Activated T-cell treated with anti-CD3 and anti-CD28 coated beads, Interleukin-2, amount 50 U/mL, for 4 hours (primary cell): ENCODE data around the gene AKAP6. TPM values are rescaled to one million over a fixed set of nuclear protein-coding genes. Genes with fewer than 3 reads are reported as not detected.

Experiments
- ATAC-seq, 2 donors: fragments of 200-7000 bp; cut with Tn5 transposase; one replicate each; pipeline ENCODE4 v1.10.0; 2021
- DNase-seq: peaks from one replicate; pipeline ENCODE4 v3.0.0-alpha.2; 2020
- H3K27me3 Mint-ChIP-seq: one replicate; pipeline ENCODE4 v1.8.0; 2021; ENCODE audit warnings: low read depth, mixed read lengths
- H3K36me3 Mint-ChIP-seq: one replicate; pipeline ENCODE4 v1.8.0; 2022; ENCODE audit warnings: mixed read lengths; ENCODE audit not compliant: insufficient read depth
- H3K4me1 Mint-ChIP-seq: one replicate; pipeline ENCODE4 v1.8.0; 2021; ENCODE audit warnings: low read depth, mixed read lengths
- H3K4me3 Mint-ChIP-seq: one replicate; pipeline ENCODE4 v1.8.0; 2021; ENCODE audit warnings: mild to moderate bottlenecking, moderate library complexity, mixed read lengths
- H3K9me3 Mint-ChIP-seq: one replicate; pipeline ENCODE4 v1.8.0; 2021; ENCODE audit warnings: mixed read lengths
- total RNA-seq, 3 donors: library from RNA; stranded (reverse); gene quantifications; one replicate each; pipeline ENCODE4 v1.2.1, GENCODE V29; 2021

AKAP6 gene
- total RNA-seq, 3 donors from 2014 or later = 0.76 to 1.7 (median 1.3) TPM

- Mint-ChIP-seq H3K4me1 (no peaks in the 10 kb centered on the region), H3K36me3 (no peaks in the 10 kb centered on the region), H3K9me3 (no peaks in the 10 kb centered on the region), H3K4me3 (no peak overlapping the region), H3K27me3 (no peaks in the 10 kb centered on the region)
- DNase-seq (no peak), ATAC-seq (no peak)
These were observed 143.0 kb downstream of the AKAP6 start for GRCh38 chr14:32472076-32472475.

DNA sequence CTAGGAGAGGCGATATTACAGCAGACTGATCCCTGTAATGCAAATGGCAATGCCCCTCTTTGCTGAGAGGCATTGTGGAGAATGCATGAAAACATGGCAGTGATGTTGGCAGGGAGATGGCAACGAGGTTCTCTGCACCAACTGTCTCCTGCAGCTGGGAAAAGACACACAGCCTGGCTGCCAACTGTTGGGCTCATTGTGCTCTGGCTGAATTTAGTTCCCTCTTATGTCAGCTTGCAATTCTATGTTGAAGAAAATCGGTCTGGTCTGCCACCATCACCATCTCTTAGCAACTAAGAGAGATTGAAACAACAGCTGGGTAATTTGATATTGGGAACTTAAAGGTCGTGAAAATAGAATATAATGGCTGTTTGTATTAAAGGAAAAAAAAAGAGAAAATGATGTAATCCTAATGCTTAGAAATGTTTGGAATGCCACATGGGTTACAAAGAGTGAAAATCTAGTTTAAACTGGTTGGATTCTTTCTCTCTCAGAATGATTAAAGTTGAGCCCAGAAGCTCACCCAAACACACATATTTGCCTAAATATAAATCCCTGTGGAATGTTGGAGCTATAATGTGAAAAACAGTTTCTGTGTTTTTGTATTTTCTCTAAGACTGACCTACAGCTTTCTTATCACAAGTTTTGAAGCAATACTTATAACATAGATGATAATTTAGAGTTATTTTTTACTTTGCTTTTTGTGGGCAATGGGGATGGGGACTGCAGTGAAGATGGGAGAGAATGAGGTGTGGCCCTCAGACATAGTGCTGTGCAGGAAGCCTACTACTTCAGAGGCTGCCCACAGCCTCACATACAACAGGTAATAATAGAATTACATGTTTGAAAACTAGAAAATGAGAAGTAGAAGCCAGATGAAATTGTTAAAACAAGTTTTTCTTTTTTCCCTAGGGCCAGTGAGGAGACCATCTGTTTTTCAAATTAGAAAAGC is 143.7 kb downstream of the AKAP6 start:
- no peaks in the 10 kb centered on the region for H3K36me3 Mint-ChIP-seq
- no peak overlapping the region for H3K4me3 Mint-ChIP-seq
- H3K27me3 Mint-ChIP-seq = no peaks in the 10 kb centered on the region
- H3K9me3 Mint-ChIP-seq = no peaks in the 10 kb centered on the region
- no peak for ATAC-seq
- H3K4me1 Mint-ChIP-seq = no peaks in the 10 kb centered on the region
- DNase-seq = no peak

GRCh38 chr14:32473464-32473855 is 144.4 kb downstream of the AKAP6 start:
- Mint-ChIP-seq H3K4me3 (no peak overlapping the region), H3K9me3 (no peaks in the 10 kb centered on the region), H3K27me3 (no peaks in the 10 kb centered on the region), H3K4me1 (no peaks in the 10 kb centered on the region), H3K36me3 (no peaks in the 10 kb centered on the region)
- DNase-seq = no peak
- no peak for ATAC-seq

- no peak for ATAC-seq
- no peak overlapping the region for H3K4me3 Mint-ChIP-seq
- no peaks in the 10 kb centered on the region for H3K4me1 Mint-ChIP-seq
- H3K36me3 Mint-ChIP-seq = no peaks in the 10 kb centered on the region
- H3K27me3 Mint-ChIP-seq = no peaks in the 10 kb centered on the region
- DNase-seq = no peak
- no peaks in the 10 kb centered on the region for H3K9me3 Mint-ChIP-seq
These were observed 145.5 kb downstream of the AKAP6 start for GRCh38 chr14:32474478-32475195.

DNA sequence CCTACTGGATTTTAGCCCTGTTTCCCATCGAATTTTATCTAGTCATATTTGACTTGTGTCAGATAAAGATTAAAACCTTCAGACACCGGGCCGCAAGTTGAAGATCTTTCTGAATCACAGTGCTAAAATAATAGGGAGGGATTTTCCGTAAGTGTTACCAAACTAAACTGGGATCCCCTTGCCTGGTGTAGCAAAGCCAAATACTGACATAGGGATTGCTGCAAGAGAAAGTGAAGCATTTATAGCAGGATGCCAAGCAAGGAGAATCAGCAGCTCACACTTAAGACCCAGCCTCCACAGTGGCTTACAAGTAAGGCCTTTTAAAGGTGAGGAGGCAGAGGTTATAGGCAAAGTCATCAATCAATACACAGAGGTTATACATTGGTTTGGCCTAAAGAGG is 147.4 kb downstream of the AKAP6 start:
- Mint-ChIP-seq H3K9me3 (no peaks in the 10 kb centered on the region), H3K4me3 (no peak overlapping the region), H3K36me3 (no peaks in the 10 kb centered on the region), H3K27me3 (no peaks in the 10 kb centered on the region), H3K4me1 (no peaks in the 10 kb centered on the region)
- ATAC-seq = no peak
- no peak for DNase-seq

DNA sequence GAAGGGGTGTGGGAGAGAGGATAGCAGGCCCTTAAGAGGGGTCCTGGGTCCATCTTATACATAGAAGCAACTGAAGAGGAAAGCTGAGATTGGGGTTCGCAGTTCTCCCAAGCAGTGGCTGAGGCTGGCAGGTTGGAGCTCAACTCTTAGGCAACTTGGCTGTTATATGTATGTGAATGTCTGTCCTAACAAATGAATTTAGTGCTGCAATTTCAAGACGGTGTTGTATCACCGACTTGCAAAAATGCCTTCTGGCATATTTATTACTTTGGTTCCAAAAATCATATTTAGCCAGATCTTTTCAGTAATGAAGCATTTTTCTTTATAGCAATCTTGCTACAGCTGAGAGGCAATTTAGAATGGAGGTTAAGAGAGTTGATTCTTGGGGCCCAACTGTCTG is 148.3 kb downstream of the AKAP6 start:
- Mint-ChIP-seq H3K36me3 (no peaks in the 10 kb centered on the region), H3K4me3 (no peak overlapping the region), H3K27me3 (no peaks in the 10 kb centered on the region), H3K4me1 (no peaks in the 10 kb centered on the region), H3K9me3 (no peaks in the 10 kb centered on the region)
- DNase-seq (no peak), ATAC-seq (no peak)

- no peak overlapping the region for H3K4me3 Mint-ChIP-seq
These were observed 149.0 kb downstream of the AKAP6 start for GRCh38 chr14:32478050-32478449.

DNA sequence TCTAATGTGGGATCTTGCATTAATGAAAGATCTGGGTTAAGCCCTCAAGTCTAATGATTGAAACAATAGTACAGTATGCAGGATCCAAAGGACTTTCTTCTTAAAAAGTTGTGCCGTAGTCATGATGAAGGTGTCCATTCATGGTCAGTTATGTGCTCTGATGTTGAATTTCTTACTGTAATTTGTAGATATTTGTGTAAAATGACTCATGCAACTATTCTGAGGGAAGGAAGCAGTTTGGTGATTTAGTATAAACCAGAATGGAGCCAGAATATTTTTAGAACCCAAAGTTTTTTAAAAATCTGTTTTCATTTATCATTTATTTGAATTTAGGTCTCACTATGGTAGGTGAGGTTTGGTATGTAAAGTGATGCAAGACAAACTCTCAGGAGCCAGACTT is 151.2 kb downstream of the AKAP6 start:
- Mint-ChIP-seq H3K9me3 (no peaks in the 10 kb centered on the region), H3K27me3 (no peaks in the 10 kb centered on the region), H3K36me3 (no peaks in the 10 kb centered on the region), H3K4me1 (no peaks in the 10 kb centered on the region), H3K4me3 (no peak overlapping the region)
- no peak for ATAC-seq
- DNase-seq = no peak

More at GRCh38 chr14:32478050-32478449, 149.0 kb downstream of the AKAP6 start:
- no peaks in the 10 kb centered on the region for H3K4me1 Mint-ChIP-seq
- no peaks in the 10 kb centered on the region for H3K36me3 Mint-ChIP-seq
- H3K27me3 Mint-ChIP-seq = no peaks in the 10 kb centered on the region
- DNase-seq (no peak), ATAC-seq (no peak)
- no peaks in the 10 kb centered on the region for H3K9me3 Mint-ChIP-seq

- no peaks in the 10 kb centered on the region for H3K9me3 Mint-ChIP-seq
- no peak overlapping the region for H3K4me3 Mint-ChIP-seq
- ATAC-seq = no peak
- H3K27me3 Mint-ChIP-seq = no peaks in the 10 kb centered on the region
- no peaks in the 10 kb centered on the region for H3K4me1 Mint-ChIP-seq
- DNase-seq = no peak
- H3K36me3 Mint-ChIP-seq = no peaks in the 10 kb centered on the region
These were observed 152.6 kb downstream of the AKAP6 start for GRCh38 chr14:32481707-32482106.

DNA sequence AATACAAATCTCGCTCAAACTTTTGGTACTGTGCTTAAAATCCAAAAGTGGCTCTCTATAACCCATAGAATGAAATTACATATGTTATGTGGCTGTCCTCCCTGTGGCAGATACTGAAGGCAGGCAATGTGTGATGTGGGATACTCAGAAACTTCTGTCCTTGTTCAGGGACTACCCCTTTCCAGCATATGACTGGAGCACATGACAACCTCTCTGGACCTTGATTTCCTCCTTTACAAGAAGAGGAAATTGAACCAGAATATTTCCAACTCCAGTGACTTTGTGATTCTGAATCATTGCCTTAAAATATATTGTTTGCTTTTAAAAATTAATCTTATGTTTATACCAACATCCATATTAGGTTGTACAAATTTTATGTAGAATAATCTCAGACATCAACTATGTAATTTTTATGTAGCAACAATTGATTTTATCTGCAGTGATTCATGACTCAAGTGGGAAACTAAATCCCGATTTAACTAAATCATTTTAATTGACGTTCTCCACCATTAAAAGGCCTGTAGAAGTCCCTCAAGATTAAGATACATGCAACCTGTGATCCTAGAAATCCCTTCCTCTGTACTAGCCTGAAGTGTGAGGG is 162.4 kb downstream of the AKAP6 start:
- Mint-ChIP-seq H3K4me1 (no peaks in the 10 kb centered on the region), H3K27me3 (no peaks in the 10 kb centered on the region), H3K4me3 (no peak overlapping the region), H3K36me3 (no peaks in the 10 kb centered on the region), H3K9me3 (no peaks in the 10 kb centered on the region)
- ATAC-seq (no peak), DNase-seq (no peak)

- H3K4me1 Mint-ChIP-seq = no peaks in the 10 kb centered on the region
- no peaks in the 10 kb centered on the region for H3K9me3 Mint-ChIP-seq
- H3K36me3 Mint-ChIP-seq = no peaks in the 10 kb centered on the region
- DNase-seq (no peak), ATAC-seq (no peak)
- H3K4me3 Mint-ChIP-seq = no peak overlapping the region
- H3K27me3 Mint-ChIP-seq = no peaks in the 10 kb centered on the region
These were observed 163.4 kb downstream of the AKAP6 start for GRCh38 chr14:32492457-32492856.

- Mint-ChIP-seq H3K4me3 (no peak overlapping the region), H3K27me3 (no peaks in the 10 kb centered on the region), H3K36me3 (no peaks in the 10 kb centered on the region), H3K9me3 (no peaks in the 10 kb centered on the region), H3K4me1 (no peaks in the 10 kb centered on the region)
- DNase-seq = no peak
- ATAC-seq = no peak
These were observed 165.7 kb downstream of the AKAP6 start for GRCh38 chr14:32494609-32495434.

DNA sequence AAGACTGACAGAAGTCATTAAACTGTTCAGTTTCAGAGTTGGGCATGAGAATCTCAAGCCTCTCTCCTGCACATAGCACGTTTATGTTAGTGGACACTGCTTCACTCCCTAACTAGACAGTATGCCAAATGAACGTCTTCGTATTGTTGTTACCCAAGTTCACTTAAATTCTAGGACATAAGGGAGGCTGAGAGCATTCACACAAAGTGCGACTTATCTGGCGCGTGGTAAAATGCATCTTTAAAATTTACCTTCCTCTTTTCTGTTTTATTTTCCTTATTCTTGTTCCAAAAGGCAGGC is 166.3 kb downstream of the AKAP6 start:
- Mint-ChIP-seq H3K27me3 (no peaks in the 10 kb centered on the region), H3K36me3 (no peaks in the 10 kb centered on the region), H3K9me3 (no peaks in the 10 kb centered on the region), H3K4me3 (no peak overlapping the region), H3K4me1 (no peaks in the 10 kb centered on the region)
- ATAC-seq (no peak), DNase-seq (no peak)

GRCh38 chr14:32497248-32497647 is 168.2 kb downstream of the AKAP6 start:
- Mint-ChIP-seq H3K36me3 (no peaks in the 10 kb centered on the region), H3K4me1 (no peaks in the 10 kb centered on the region), H3K9me3 (no peaks in the 10 kb centered on the region), H3K4me3 (no peak overlapping the region), H3K27me3 (no peaks in the 10 kb centered on the region)
- ATAC-seq (no peak), DNase-seq (no peak)
